Esophagus squamous epithelium (tissue), 5 donors: ENCODE data around the gene PLXNB2. TPM values are rescaled to one million over a fixed set of nuclear protein-coding genes. Genes with fewer than 3 reads are reported as not detected.
A peak's percentile ranks its signal among the peaks of the same experiment; 100 is the strongest.

Experiments
- DNase-seq: peaks from one replicate; lab custom pipeline; 2025; lab: John Stamatoyannopoulos, UW
- H3K27ac ChIP-seq, 4 donors: fragments of 200-600 bp; sonication (generic); one replicate each; pipeline ENCODE4 v1.5.1; 2016 to 2019; ENCODE audit warnings: mild to moderate bottlenecking in 1 of 4
- H3K27me3 ChIP-seq, 4 donors: fragments of 200-600 bp; sonication (generic); 1 replicate in 3 of 4; 2 replicates in 1 of 4; pipeline versions ENCODE4 v1.5.1 to v1.6.0; 2017 to 2021; ENCODE audit warnings: antibody characterized with exemption in 1 of 4
- H3K36me3 ChIP-seq, 3 donors: fragments of 200-600 bp; sonication (generic); one replicate each; pipeline ENCODE4 v1.5.1; 2016 to 2019
- H3K4me1 ChIP-seq, 3 donors: fragments of 200-600 bp; sonication (generic); one replicate each; pipeline ENCODE4 v1.5.1; 2017 to 2019
- H3K4me3 ChIP-seq, 4 donors: fragments of 200-600 bp; sonication (generic); 1 replicate in 3 of 4; 2 replicates in 1 of 4; pipeline ENCODE4 v1.5.1; 2016 to 2019; ENCODE audit warnings: mild to moderate bottlenecking in 2 of 4, moderate library complexity in 1 of 4
- H3K9me3 ChIP-seq, 3 donors: fragments of 200-600 bp; sonication (generic); one replicate each; pipeline ENCODE4 v1.5.1; 2016 to 2019
- POLR2A ChIP-seq, 4 donors: fragments of 450-650 bp; IDR thresholded peaks; one replicate each; pipeline ENCODE4 v1.6.1; 2017; ENCODE audit warnings: antibody characterized with exemption in 4 of 4, mild to moderate bottlenecking in 4 of 4, moderate library complexity in 3 of 4
- WGBS, 2 donors: methylation state at CpG; one replicate each; pipeline ENCODE4 v1.1.5; 2018; 5-methylcytosine and 5-hydroxymethylcytosine counted together
- intact Hi-C: fragments of 100-400 bp; cut with DNase I; formaldehyde crosslinking; loops from one replicate; pipeline ENCODE4 v1.15.0; 2022
- total RNA-seq, 4 donors: library from RNA; depleted of rRNA; stranded (reverse); fragments of >200 nt; gene quantifications; one replicate each; pipeline ENCODE4 v1.1.0, GENCODE V29; 2016
- TF ChIP-seq, protein P1 (sequence below), 6 experiments: fragments of 450-650 bp in 4 of 6; fragments of 200-600 bp in 2 of 6; sonication (generic) in 2 of 6; IDR thresholded peaks; one replicate each; pipeline ENCODE4 v1.5.1; 2016 to 2019; ENCODE audit warnings: antibody characterized with exemption in 6 of 6, mild to moderate bottlenecking in 4 of 6, moderate library complexity in 4 of 6
- donor health status: DM: yes; HTN: yes; CAD: no.

The PLXNB2 gene
- total RNA-seq, 4 donors from 2014 or later = 80.9 to 231 (median 129) TPM

DNA sequence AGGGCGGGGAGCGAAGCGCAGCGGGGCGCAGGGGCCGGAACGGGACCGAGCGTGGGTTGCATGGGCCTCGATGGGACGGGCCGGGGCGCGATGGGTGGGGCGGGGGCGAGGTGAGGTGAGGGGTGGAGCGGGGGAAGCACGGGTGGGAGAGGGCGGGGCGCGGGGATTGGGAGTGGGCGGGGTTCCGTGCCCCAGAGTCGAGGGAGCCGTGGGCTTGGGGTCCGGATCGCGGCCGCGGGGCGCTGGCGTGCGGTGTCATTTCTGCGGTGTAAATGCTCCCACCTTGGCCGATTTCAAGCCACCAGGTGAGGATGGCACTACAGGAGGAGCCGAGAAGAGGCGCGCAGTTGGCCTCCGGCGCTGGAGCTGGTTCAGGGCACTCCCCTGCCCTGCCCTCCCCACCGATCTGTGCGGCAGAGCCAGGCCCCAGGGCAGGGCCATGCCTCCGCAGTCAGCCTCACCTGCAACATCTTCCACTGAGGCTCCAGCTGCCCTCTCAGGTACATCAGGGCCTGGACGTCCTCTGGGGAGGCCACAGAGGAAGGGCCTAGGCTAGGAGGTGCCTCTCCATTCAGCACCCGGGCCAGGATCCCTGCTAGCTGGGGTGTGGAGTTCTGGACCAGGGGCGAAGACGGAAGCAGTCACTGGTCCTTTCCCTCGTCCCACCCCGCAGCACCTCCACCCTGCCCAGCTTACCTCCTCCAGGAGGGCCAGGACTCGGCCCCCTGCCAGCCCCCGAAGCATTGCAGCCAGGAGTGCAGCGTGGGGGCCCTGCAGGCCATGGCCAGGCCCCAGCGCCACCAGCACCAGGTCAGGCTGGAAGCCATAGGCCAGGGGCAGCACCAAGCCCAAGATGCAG, 62.0 kb downstream of the PLXNB2 start:
- no peak for TF ChIP-seq POLR2A (IDR thresholded peaks at IDR 0.05)
- TF ChIP-seq, protein P1, sequence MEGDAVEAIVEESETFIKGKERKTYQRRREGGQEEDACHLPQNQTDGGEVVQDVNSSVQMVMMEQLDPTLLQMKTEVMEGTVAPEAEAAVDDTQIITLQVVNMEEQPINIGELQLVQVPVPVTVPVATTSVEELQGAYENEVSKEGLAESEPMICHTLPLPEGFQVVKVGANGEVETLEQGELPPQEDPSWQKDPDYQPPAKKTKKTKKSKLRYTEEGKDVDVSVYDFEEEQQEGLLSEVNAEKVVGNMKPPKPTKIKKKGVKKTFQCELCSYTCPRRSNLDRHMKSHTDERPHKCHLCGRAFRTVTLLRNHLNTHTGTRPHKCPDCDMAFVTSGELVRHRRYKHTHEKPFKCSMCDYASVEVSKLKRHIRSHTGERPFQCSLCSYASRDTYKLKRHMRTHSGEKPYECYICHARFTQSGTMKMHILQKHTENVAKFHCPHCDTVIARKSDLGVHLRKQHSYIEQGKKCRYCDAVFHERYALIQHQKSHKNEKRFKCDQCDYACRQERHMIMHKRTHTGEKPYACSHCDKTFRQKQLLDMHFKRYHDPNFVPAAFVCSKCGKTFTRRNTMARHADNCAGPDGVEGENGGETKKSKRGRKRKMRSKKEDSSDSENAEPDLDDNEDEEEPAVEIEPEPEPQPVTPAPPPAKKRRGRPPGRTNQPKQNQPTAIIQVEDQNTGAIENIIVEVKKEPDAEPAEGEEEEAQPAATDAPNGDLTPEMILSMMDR (IDR thresholded peaks at IDR 0.05) = no peak
- peak overlapping the region; percentile 69 to 97 (median 86) for H3K4me3 ChIP-seq
- intact Hi-C loops = loop anchor here (5.0 kb wide), 1 partner anchor 97 kb away; the partner anchor contains the start of gene PPP6R2
- WGBS, 2 donors = 0% methylated on average over 1 to 12 of the region's 53 CpGs
- H3K36me3 ChIP-seq = peaks cover 0 to 28% (median 8%) of the 10 kb centered on the region in 3 donors
- H3K27ac ChIP-seq = peak overlapping the region; percentile 90 to 98 (median 96)
- no peak for DNase-seq
- H3K9me3 ChIP-seq = no peaks in the 10 kb centered on the region
- peaks cover 38 to 93% (median 59%) of the 10 kb centered on the region in 3 donors for H3K4me1 ChIP-seq
- no peaks in the 10 kb centered on the region for H3K27me3 ChIP-seq

DNA sequence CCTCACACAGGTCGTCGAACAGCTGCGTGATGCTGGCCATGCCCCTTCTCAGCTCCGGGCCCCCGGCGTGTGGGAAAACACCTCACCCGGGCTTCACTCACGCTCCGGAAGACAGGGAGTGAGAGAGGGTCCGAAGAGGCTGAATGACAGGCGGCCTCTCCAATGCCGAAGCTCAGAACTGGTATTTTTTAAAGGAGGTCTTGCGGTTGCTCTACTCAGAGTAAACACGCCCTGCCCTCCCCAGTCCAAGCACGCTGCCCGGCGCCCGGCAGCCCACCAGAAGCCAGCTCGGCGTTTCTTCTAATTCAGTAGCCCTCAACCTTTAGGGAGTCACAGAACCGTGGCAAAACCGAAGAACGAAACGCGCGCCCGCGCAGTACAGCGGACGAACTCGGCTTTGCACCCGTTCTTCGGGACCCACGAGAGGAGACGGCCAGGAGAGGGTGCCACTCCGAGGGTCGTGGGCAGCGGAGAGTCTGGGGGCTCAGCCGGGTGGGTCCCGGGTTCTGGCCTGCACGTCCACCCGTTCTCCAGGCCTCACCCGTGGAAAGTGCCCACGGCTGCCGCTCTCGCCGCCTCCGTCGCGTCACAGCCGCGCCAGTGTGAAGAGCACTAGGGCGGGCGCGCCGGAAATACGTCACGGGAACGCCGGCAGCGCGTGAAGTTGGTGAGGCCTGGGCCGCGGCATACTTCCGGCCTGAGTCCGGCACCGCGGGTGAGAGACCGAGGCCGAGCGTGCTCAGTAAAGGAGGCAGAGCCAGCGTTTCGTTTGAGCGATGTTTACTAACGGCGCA, 62.8 kb downstream of the PLXNB2 start, which contains the start of gene TUBGCP6:
Gene TUBGCP6, minus strand, starts transcription at position 604 of the 794 bp plus-strand sequence. Its CDS starts 564 bp downstream, at position 40.
- H3K4me1 ChIP-seq = peaks cover 30 to 85% (median 52%) of the 10 kb centered on the region in 3 donors
- intact Hi-C loops = loop anchor here (5.0 kb wide), 1 partner anchor 98 kb away; the partner anchor contains the start of gene PPP6R2
- TF ChIP-seq, protein P1 (IDR thresholded peaks at IDR 0.05) = peak in 4 of 6 experiments; percentile 9 to 66 (median 52)
- TF ChIP-seq POLR2A (IDR thresholded peaks at IDR 0.05) = peak in 3 of 4 donors; percentile 82
- peaks cover 0 to 36% (median 8%) of the 10 kb centered on the region in 3 donors for H3K36me3 ChIP-seq
- H3K4me3 ChIP-seq = peak within 1 kb of the TSS; percentile 69 to 97 (median 86)
- DNase-seq = peak; percentile 69
- WGBS, 2 donors = 0% methylated on average over 1 to 7 of the region's 76 CpGs
- H3K9me3 ChIP-seq = no peaks in the 10 kb centered on the region
- peak within 1 kb of the TSS; percentile 90 to 98 (median 96) for H3K27ac ChIP-seq
- no peaks in the 10 kb centered on the region for H3K27me3 ChIP-seq

DNA sequence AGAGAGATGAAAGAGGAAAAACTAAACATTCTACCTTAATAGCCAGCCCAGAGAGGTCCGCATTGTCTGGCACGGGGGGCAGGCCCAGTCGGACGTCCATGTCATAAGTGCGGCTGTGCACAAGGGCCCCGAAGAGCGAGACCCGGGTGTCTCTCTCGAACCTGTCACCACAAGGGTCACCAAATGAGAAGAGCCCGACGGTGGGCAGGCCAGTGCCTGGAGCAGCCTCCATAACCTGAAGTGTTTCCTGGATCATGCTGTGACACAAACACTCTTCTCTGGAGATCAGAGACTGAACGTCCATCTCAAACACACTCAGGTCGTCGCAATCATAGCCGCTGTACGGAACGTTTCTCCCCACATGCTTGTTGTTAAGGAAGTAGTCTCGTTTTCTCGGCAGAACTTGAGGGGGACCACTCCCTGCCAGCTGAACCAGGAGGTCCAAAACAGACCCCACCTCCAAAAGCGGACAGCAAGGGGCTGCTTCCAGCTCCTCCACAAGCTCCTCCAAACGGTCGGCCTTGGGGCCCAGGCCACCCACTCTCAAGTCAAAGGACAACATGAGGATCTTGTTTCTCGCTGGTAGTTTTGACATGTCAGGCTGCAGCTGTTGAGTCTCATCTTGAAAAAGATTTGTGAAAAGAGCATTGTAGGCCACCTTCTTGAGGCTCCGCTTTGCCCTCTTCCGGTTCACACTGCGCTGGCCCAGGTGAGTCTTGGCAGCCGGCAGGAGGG, 63.6 kb downstream of the PLXNB2 start:
- TF ChIP-seq, protein P1 (IDR thresholded peaks at IDR 0.05) = no peak
- no peak for TF ChIP-seq POLR2A (IDR thresholded peaks at IDR 0.05)
- no peaks in the 10 kb centered on the region for H3K27me3 ChIP-seq
- intact Hi-C loops = no loop called here
- DNase-seq = no peak
- H3K27ac ChIP-seq = peak overlapping the region; percentile 90 to 98 (median 96)
- peak overlapping the region; percentile 69 to 97 (median 86) for H3K4me3 ChIP-seq
- peaks cover 0 to 44% (median 8%) of the 10 kb centered on the region in 3 donors for H3K36me3 ChIP-seq
- 17 to 18% methylated on average over 14 to 23 of the region's 27 CpGs for WGBS, 2 donors
- peaks cover 26 to 78% (median 48%) of the 10 kb centered on the region in 3 donors for H3K4me1 ChIP-seq
- H3K9me3 ChIP-seq = no peaks in the 10 kb centered on the region

DNA sequence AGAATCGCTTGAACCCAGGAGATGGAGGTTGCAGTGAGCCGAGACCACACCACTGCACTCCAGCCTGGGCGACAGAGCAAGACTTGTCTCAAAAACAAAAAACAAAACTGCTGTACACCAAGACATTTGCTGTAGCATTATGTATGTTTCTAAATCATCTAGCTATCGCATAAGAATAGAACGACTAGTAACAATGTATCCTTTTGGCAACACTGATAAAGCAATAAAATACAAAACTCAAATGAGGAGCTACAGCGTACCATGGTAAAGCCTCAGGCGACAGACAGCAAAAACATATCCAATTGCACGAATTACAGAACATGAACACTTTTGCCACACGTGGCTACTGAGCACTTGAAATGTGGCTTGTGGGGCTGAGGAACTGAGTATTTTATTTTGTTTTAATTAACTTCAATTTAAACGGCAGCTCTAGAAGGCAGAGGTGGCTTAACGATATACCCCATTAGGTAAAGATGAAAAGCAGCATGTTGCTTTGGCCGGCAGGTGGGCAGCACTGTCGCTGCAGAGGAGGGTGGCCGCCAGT, 65.0 kb downstream of the PLXNB2 start:
- 46 to 55% methylated on average over 14 of the region's 14 CpGs for WGBS, 2 donors
- peak overlapping the region in 3 of 4 donors; percentile 69 to 97 (median 96) for H3K4me3 ChIP-seq
- no peak for DNase-seq
- peaks cover 26 to 64% (median 46%) of the 10 kb centered on the region in 3 donors for H3K4me1 ChIP-seq
- no peak overlapping the region for H3K27ac ChIP-seq
- TF ChIP-seq, protein P1 (IDR thresholded peaks at IDR 0.05) = no peak
- no peak for TF ChIP-seq POLR2A (IDR thresholded peaks at IDR 0.05)
- no peaks in the 10 kb centered on the region for H3K27me3 ChIP-seq
- no peaks in the 10 kb centered on the region for H3K9me3 ChIP-seq
- peaks cover 0 to 46% (median 8%) of the 10 kb centered on the region in 3 donors for H3K36me3 ChIP-seq
- intact Hi-C loops = no loop called here
